G401.6 (cell line): ENCODE results near the gene EDNRB.
"Not testable (repeated sequence)": the region's sequence is repeated elsewhere in the genome, so short reads cannot be mapped to it uniquely, and the experiment has no call there.

ENCODE experiments used
- FAIRE-seq: peaks from 2 replicates; lab custom pipeline; 2012; peaks lifted over from hg19 to GRCh38; lab: Jason Lieb, UNC

EDNRB gene

DNA sequence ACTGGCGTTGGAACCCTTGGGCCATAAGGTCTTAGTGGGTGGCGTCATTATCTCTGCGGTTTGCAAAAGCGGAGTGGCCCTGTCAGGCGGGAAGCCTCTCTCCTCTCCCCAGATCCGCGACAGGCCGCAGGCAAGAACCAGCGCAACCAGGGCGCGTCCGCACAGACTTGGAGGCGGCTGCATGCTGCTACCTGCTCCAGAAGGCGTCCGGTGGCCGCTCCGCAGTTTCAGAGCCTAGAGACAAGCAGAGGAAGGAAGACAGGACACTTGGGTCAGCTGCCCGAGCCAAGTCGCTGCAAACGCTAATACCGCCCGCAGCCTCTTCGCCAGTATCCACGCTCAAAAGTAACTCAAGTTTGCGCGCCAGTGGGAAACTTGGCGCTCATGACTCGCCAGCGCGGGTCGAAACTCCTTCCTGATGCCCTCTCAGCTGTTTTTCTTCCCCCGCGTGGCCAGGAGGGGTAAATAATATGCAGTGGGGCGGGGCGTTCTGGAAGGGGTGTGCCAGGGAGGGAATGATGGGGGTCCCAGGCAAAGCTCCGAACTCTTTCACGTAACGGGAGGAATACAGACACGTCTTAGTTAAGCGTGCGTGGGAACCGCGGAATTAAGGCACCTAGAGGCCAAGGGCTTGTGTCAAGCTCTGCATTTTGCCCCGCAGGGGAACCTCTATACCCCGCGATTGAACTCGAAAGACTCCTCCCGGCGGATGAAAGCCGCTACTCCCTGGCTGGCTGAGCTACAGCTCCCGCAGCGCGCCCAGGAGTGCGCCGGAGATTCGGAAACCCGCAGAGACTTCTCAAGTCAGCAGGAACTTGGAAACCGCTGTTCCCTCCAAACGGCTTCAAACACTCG is at the start of gene EDNRB:
EDNRB (minus strand) TSS at position 441 of the 855 bp plus-strand sequence; CDS start at position 183, 258 bp downstream.
- FAIRE-seq: no peak

DNA sequence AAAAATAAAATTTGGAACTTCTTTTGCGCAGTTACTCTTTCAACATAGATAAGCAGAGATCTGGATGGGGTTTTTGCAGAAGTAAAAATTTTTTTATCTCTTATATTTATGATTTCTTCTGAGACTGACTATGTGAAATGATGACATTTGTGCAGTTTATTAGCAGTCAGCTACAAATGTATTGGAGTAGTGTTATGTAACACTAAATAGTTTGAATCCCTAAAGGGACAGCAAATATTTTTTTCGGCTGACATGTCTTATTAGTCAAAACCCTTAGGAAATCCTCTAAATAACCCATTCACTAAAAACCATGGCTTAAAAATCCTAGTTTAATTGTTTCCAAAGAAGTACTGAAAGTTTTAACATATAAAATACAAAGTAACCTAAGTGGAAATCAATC is 48.0 kb upstream of the EDNRB start:
- no peak for FAIRE-seq

DNA sequence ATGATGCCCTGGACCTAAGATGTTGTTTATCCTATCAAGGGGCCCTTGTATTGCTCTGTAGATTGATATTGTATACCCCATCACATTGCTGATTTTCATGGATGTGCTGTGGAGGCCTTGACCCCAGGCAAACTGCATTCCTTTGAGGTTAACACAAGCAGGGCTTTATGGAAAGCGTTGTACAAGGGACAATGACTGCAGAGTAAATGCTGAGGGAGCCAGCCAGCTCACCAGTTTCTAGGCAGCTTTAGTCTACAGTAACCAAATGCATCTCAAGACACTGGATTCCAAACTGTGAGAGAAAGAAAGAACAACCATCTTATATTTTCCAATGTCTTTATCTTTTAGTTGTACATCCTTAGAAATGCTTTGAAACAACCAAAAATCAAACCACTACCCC is 34.1 kb upstream of the EDNRB start:
- no peak for FAIRE-seq

DNA sequence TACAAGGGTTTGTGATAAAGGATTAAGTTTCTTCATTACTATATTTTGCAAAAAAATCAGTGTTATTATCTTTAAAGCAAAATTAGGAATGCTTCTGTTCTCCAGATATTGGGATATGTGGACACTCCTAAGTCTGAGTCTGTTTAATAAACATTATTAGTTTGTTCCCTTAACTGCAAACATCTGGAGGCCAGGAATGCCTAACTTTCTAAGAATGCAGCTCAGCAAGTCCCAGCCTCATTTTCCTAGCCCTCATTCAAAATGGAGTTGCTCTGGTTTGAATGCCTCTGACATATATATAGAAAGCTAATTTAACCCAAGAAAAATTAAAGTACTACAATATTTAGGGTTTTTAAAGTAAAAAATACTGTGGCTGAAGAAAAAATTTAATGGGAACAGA is 33.6 kb upstream of the EDNRB start:
- FAIRE-seq: no peak

DNA sequence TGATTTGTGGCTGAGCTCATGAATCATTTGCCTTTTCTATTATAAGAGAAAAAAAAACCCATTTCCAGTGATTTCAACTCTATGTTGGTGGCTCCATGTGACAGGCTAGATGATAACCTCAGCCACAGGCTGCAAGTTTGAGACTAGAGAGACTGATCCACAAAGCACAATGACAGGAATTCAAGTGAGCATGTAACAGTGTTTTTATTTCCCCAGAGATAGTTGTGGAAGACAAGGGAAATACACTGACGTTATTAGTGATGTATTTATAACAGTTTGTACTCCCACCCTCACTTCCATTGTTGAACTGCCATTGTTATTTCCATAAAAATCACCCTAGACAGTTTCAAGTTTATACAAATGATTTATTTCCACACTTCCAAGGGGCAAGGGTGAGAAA is 27.9 kb upstream of the EDNRB start:
- no peak for FAIRE-seq

DNA sequence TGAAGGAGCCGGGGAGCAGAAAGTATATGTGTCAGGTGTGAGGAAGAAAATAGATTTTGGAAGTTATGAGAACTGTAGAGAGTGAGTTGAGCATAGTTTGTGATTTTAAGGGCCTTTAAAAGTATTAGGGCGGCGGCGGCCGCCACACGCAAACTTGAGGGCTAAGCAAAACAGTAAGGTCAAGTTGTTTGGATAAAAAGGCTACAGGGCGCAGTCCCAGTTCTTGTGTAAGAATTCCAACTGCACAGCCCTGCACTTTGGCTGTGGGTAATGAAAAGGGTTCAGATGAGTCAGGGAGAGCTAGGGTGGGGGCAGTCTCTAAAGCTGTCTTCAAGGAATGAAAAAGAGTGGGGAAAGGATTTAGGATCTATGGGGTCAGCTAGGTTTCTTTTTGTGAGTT is 16.4 kb upstream of the EDNRB start:
- not testable (repeated sequence) for FAIRE-seq

DNA sequence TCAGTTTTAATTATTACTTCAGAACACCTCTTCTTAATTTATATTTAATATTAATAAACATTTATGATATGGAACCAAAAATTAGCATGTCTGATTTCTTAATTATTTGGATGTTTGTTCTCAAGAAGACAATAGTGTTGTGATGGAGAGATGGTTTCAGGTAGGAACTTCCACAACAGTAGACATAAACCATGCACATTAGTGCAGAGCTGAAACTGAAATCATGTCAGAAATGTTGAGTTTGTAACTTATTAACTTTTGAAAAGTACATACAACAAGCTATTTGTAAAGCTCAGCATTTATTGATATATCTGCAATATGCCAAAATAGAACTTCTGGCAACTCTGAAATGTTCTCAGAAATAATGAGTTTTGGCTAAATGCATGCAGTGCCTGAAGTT is 11.8 kb upstream of the EDNRB start:
- FAIRE-seq: no peak

DNA sequence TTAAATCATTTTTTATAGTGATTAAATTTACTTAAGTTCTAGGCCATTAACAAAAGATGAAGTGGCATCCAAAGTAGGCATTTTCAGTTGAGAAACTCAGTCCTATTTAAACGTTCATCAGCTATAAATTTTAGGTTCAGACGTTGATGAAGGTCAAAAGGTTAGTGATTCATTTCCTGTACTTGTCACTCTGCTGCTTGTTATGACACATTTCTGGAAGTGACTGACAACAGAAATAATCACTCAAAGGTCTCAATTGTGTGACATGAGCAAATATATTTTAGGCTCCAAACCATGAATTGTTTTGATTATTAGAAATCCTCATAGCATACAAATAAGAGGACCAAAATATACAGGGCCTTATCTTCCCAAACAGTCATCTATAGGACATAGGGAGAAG is 10.3 kb upstream of the EDNRB start:
- no peak for FAIRE-seq

DNA sequence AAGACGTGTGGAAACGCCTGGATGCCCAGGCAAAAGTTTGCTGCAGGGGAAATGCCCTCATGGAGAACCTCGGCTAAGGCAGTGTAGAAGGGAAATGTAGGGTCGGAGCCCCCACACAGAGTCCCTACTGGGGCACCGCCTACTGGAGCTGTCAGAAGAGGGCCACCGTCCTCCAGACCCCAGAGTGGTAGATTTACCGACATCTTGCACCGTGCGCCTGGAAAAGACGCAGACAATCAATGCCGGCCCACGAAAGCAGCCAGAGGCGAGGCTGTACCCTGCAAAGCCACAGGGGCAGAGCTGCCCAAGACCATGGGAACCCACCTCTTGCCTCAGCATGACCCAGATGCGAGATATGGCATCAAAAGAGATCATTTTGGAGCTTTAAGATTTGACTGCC is 7.0 kb upstream of the EDNRB start:
- no peak for FAIRE-seq

DNA sequence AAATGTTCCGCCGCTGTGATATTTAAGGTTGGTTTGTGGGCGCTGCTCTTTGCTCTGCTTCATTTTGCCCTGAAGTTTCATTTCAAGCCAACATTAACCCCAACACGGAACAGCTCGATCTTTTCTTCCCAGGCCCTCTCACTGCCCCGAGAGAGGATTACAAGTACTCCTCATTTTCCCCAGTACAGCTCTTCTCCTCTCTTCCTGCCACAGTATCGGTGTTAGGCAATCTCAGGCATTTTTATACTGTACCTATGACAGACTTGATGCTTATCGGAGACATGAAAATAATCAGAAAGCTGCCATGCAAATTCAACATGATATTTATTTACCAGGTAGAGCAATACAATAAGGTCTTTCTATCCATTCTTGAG is 1.3 kb upstream of the EDNRB start:
- FAIRE-seq: no peak

DNA sequence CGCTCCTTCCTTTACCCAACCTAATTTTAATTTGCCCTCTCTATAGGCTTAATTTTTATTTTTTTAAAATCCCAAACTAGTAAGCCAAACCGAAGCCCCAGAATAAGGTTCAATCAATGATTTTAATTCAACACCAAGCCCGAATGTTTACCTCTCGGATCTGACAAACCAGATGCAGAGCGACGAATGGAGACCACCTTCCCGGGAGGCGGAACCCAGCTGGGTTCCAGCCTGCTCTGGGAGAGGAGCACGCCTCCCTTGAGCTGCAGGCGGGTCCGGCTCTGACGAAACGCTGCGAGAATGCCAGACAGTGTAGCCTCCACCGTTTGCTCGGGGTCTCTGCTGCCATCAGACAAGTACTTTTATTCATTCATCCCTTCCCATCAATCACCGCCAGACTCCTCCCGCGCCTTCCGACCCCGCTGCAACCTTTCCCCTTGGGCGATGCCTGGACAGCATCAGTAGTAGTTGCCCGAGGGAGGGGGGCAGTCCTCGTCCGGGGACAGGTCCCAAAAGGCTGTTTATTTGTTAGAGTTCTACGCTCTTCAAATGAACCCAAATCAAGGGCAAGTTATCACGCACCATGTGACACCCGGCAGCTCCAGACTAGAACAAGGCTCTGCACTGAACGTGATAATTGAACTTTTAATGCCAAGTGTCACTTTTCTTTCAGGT is 752 bp upstream of the EDNRB start:
- no peak for FAIRE-seq

DNA sequence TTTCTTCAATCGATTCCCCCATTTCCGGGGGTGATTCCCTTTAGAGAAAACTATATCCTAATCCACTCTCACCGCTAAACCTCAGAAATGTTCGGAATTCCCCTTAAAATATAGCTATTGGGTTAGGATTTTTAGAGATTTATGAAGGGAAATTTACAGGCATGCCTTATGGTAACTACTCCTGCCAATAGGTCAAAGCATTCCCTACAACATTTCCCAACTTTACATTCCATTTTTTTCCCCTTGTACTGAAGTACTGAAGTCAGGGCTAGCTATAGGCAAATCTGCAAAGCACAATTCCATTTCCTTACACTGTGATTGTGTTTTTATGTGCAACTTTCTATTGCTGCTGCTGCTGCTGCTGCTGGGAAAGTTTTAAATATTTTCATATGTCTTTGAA is 2.1 kb downstream of the EDNRB start:
- FAIRE-seq: no peak

DNA sequence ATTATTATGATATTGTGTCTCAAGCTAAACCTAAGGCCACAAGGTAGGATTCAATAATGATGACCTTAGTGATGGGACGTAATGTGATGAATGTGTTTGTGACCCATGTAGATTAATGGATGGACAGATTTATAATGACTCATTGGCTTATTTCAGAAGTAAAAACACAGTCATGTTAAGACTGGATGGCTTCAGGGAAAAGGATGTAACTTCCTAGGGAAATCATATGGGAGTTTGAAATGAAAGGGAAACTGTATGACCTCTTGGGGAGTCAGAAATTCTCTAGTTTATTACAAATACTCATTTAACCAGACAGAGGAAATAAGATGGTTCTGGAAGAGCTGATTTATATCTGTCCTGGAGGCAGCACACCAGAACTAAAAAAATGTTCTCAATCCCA is 2.9 kb downstream of the EDNRB start:
- FAIRE-seq: no peak

DNA sequence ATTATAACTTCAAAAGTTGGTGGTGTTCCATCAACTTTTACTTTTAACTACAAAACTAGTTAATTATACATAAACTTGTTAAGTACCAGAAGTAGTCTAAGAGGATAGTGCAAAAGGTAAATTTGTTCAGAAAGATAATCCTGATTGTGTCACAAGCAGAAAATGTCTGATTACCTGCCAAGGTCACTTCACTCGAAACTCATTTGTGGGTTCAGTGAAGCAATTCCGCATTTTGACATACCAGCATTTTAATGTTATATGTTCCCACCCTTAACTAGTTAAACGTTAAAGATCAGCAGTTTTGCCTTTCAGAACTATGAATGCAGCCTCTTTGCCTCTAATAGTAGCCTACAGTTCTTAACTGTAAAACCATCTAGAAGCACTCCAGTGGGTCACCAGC is 5.6 kb downstream of the EDNRB start:
- FAIRE-seq: no peak

DNA sequence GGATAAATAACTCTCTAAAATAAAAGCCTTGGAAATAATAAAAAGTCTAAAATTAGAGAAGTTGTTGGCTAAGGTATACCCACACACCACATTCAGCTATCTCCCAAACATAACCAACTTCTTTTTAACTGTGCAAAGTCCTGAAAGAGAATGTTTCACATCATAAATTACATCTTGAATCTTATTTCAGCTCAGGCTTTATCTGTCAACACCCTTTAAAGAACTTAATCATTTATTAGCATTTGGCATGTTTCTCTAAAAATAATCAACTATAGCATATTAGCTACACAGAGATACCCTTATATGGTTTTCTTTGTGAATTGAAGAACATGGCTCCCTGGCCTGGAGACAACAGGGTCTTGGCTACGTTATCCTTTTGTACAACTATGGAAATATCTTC is 6.9 kb downstream of the EDNRB start:
- no peak for FAIRE-seq

DNA sequence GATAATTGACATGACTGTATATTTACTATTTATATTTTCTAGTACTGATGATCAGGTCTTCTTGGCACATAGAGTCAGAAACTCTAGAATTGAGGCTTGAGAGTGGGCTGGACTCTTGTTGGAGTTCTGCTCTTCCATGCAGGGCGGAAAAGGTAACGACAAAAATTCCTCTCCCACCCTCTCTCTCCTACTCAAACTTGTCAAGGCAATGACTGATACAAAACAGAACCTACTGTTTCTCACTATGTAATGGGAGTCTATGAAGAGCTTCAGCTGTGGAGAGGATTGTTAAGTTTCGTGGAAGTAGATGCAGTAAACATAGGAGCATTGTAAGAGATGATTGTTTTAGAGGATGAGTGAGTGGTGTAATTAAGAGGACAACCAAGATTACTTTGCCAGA is 8.8 kb downstream of the EDNRB start:
- FAIRE-seq: no peak

DNA sequence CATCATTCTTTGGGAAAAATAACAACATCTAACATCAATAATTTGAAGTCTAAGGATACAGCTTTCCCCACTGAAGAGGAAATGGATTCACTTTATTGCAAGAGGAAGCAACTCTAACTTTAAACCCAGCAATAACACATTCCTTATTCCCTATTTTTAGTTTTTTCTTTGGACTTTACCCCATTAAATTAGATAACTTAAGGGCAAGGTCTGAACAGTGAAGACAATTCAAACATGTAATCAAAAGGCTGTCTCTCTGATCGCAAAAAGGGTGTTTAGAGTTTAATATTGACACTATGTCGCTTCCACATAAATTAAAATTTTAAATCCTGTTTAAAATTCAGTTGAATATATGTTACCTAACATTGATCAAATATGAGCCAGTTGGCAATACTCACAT is 10.1 kb downstream of the EDNRB start:
- FAIRE-seq: no peak

DNA sequence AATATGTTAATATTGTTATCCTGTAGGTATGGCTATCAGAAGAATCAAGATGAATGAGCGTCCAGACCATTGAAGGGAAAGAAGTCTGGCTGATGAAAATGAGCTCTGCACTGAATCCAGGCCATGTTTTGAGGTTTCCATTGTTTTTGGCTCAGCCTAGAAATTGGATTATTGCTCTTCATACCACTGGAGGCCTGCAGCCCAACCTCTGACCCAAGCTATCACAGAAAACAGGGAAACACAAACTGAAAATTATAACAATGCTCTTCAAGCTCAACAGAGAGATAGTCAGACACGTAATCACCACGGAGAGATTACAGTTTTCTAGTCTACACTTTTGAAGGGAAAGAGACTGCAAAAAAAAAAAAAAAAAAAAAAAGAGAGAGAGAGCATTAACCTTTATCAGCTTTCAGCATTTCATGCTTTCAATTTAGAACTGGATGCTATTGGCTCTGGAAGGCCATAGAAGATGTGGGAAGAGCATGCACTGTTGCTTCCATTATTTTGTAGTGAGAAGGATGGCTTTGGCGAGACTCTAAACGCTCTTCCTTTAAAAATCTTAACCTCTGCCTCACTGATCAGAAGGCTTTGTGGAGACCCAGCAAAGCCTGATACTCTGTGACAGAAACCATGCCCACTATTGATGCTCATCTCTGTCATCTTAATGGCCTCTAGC is 10.8 kb downstream of the EDNRB start:
- no peak for FAIRE-seq

DNA sequence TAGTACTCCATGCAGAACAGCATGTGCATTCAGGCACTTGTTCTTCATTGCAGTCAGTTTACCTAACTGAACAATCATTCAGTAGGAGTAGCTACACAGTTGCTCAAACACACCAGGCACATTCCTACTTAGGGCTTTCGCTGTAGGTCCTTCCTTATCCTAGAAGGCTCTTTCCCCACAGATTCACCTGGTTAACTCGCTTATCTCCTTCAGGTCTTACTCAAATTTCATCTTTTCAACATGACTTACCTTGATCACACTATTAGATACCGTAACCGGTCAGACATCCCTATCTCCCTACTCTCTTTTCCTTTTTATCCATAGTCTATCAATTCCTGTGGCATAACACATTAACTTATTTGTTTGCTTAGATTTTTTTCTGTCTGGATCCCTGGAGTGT is 14.6 kb downstream of the EDNRB start:
- FAIRE-seq: no peak

DNA sequence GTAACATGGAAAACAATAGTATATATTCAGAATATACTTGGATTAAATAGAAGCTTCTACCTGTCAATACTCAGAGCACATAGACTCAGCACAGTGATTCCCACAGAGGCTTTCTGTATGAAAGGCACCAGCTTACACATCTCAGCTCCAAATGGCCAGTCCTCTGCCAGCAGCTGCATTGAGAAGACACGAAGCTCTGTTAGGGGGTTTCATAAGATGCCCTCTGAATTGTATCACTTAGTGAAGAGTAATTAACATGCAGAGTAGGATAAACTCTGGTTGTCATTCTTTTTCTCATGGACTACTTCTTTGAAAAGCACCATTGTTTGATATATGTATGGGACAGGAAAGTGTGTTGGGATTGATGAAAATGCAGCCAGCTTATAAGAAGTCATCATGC is 15.2 kb downstream of the EDNRB start:
- no peak for FAIRE-seq

DNA sequence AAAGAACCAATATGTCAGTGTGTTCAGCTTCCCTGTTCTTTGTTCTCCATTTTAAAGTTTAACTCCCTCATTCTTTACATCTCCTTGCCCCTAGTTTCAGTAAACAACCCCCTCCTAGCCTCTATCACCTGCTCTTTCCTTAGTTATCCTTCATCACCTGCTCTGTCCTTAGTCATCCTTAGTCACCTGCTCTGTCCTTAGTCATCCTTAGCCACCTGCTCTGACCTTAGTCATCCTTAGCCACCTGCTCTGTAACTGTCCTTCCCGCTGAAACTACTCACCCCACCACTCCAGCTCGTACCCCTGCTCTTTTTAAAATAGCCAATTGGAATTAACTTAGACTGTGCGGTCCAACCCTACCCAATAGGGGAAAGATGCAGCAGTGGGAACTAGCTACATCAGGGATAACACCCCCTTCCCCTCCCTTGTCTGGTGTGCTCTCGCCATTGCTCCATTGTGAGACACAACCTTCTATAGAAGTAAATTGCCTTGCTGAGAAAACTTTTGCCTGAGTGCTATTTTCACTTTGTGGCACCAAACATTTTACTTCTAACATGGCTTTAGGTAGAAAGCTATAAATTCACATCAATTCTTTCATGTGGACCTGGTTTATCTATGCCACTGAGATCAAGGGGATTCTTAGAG is 16.2 kb downstream of the EDNRB start:
- no peak for FAIRE-seq

DNA sequence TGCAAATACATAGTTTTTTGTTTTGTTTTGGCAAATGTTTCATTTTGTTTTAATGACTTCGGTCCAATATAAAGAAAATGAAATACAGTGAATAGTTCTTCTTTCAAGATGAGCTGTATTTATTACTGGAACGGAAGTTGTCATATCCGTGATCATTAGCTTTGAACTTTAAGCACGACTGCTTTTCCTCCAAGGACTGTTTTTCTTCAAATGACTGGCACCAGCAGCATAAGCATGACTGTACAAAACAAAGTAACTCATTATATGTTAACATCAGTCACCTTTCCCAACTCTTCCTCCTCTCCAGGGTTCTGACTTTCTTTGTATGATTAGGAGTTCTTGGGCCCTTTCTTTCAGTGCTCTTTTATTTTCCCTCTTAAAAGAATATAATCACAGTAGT is 20.5 kb downstream of the EDNRB start:
- no peak for FAIRE-seq

DNA sequence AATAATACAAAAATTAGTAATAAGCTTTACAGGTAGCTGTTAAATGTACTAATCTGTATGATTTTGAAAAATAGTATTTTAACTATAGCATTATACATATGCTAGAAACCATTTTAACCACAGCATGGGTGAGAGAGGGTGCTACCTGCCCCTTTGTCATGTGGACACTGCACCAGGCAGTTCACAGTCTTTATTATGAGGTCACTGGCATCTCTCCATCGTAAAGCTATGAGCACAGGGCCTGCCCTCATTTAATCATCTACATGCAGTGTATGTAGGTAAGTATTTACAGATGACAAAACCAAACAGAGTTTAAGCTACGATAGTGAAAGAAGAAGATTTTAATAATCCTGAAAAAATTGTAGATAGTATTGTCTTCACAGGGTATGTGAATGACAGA is 21.7 kb downstream of the EDNRB start:
- no peak for FAIRE-seq
